ENCODE results near the gene CRTC3. TPM values are rescaled to one million over a fixed set of nuclear protein-coding genes. Genes with fewer than 3 reads are reported as not detected.
A peak's percentile ranks its signal among the peaks of the same experiment; 100 is the strongest.

CRTC3 gene
- total and polyA plus RNA-seq, 2 of the 4 experiments (the other 2 are of a cell fraction) = 4.7 to 14.8 TPM

GRCh38 chr15:90680371-90680935 lies 150.7 kb downstream of the CRTC3 start (continued):
- TF ChIP-seq CHD1 (IDR thresholded peaks at IDR 0.05; ENCODE audit: low read depth, low read length) = no peak

- DNase-seq (no peak), ATAC-seq (ENCODE audit: low read depth) (peak; percentile 28)
- in situ Hi-C loops (cut with MboI; ENCODE audit: low sequenced_read_pairs) (no loop called here), dilution Hi-C loops (cut with HindIII; ENCODE audit: low sequenced_read_pairs, unreplicated experiment) (no loop called here), intact Hi-C loops (cut with micrococcal nuclease) (no loop called here)
- peak overlapping the region; percentile 79 for H2AFZ ChIP-seq (replicated peaks; ENCODE audit: low read length, poor library complexity)
- H4K8ac ChIP-seq (ENCODE audit: low read depth in 2 of 2, low read length in 2 of 2) = peak overlapping the region; percentile 71 to 92
- peak overlapping the region; percentile 95 for H2AK9ac ChIP-seq (replicated peaks; ENCODE audit: low read depth, low read length, poor library complexity)
- peaks cover 5% of the 10 kb centered on the region for H4K20me1 ChIP-seq (ENCODE audit: insufficient read depth, low read length)
- TF ChIP-seq, protein P1, sequence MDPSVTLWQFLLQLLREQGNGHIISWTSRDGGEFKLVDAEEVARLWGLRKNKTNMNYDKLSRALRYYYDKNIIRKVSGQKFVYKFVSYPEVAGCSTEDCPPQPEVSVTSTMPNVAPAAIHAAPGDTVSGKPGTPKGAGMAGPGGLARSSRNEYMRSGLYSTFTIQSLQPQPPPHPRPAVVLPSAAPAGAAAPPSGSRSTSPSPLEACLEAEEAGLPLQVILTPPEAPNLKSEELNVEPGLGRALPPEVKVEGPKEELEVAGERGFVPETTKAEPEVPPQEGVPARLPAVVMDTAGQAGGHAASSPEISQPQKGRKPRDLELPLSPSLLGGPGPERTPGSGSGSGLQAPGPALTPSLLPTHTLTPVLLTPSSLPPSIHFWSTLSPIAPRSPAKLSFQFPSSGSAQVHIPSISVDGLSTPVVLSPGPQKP (IDR thresholded peaks at IDR 0.05; ENCODE audit: borderline replicate concordance, low read depth, low read length) = no peak
- no peak for TF ChIP-seq NFE2L2 (IDR thresholded peaks at IDR 0.05; ENCODE audit: low read depth, low read length)
- no peak for TF ChIP-seq CEBPB (IDR thresholded peaks at IDR 0.05; ENCODE audit: low read depth, low read length)
- TF ChIP-seq, protein P2, sequence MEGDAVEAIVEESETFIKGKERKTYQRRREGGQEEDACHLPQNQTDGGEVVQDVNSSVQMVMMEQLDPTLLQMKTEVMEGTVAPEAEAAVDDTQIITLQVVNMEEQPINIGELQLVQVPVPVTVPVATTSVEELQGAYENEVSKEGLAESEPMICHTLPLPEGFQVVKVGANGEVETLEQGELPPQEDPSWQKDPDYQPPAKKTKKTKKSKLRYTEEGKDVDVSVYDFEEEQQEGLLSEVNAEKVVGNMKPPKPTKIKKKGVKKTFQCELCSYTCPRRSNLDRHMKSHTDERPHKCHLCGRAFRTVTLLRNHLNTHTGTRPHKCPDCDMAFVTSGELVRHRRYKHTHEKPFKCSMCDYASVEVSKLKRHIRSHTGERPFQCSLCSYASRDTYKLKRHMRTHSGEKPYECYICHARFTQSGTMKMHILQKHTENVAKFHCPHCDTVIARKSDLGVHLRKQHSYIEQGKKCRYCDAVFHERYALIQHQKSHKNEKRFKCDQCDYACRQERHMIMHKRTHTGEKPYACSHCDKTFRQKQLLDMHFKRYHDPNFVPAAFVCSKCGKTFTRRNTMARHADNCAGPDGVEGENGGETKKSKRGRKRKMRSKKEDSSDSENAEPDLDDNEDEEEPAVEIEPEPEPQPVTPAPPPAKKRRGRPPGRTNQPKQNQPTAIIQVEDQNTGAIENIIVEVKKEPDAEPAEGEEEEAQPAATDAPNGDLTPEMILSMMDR (conservative IDR thresholded peaks at IDR 0.05; ENCODE audit: low read depth, low read length) = no peak
- TF ChIP-seq MAFK (IDR thresholded peaks at IDR 0.05; ENCODE audit: low read depth, low read length) = no peak
- no peak for TF ChIP-seq CHD1 (IDR thresholded peaks at IDR 0.05; ENCODE audit: low read depth, low read length)
- TF ChIP-seq RCOR1 (IDR thresholded peaks at IDR 0.05; ENCODE audit: insufficient replicate concordance, low read length) = no peak
- TF ChIP-seq MAZ (IDR thresholded peaks at IDR 0.05; ENCODE audit: borderline replicate concordance, low read depth, low read length) = no peak
- TF ChIP-seq RFX5 (IDR thresholded peaks at IDR 0.05; ENCODE audit: low read depth, low read length) = no peak
- no peak overlapping the region for H3K4me3 ChIP-seq (ENCODE audit: insufficient read depth, low read depth, low read length)
- peak overlapping the region; percentile 88 for H3K14ac ChIP-seq (replicated peaks; ENCODE audit: low read depth, low read length)
- H3K23ac ChIP-seq (ENCODE audit: low read depth, low read length) = peak overlapping the region; percentile 74
- H4K91ac ChIP-seq (ENCODE audit: insufficient read depth, low read depth, low read length) = peak overlapping the region; percentile 87
- ChIA-PET POLR2A (ENCODE audit: unreplicated experiment) (no interaction called here), CTCF (interaction anchor here (0.5 to 0.6 kb wide), 2 partner anchors 21 to 27 kb away, joined by 3 read pairs; no protein-coding TSS in a partner anchor)
- peak overlapping the region; percentile 94 for H2AK5ac ChIP-seq (ENCODE audit: low read depth, low read length)
- H3K36me3 ChIP-seq (ENCODE audit: control insufficient read depth, insufficient read depth, low read length) = no peaks in the 10 kb centered on the region
- H3K79me1 ChIP-seq (ENCODE audit: low read depth in 1 of 2, low read length in 2 of 2) = no peaks in the 10 kb centered on the region
- no peaks in the 10 kb centered on the region for H3K9me3 ChIP-seq (ENCODE audit: control insufficient read depth, insufficient read depth, low read length)
- 0 out of 2 replicates have a peak overlapping the region, but pooled peaks have one; percentile 1 for H3K9ac ChIP-seq (ENCODE audit: low read depth, low read length)
- H2BK15ac ChIP-seq (ENCODE audit: low read depth, low read length) = peak overlapping the region; percentile 90; the same call in 2 of the 3 replicates
- no CpG with 5 or more reads among the region's 1 CpG for whole genome bisulfite sequencing, 2 experiments (ENCODE audit: extremely low coverage in 2 of 2, insufficient read length in 1 of 2)
- H3K27ac ChIP-seq (ENCODE audit: insufficient read depth, low read length) = peak overlapping the region; percentile 67
- H2BK120ac ChIP-seq (ENCODE audit: low read depth, low read length) = peak overlapping the region; percentile 85
- peak overlapping the region; percentile 92 for H2BK20ac ChIP-seq (ENCODE audit: low read depth, low read length)
- H3K27me3 ChIP-seq (ENCODE audit: control insufficient read depth, insufficient read depth, low read length) = no peaks in the 10 kb centered on the region
- peaks cover 20% of the 10 kb centered on the region for H3K4me1 ChIP-seq (ENCODE audit: control insufficient read depth, insufficient read depth, low read length)
- H3K4ac ChIP-seq (ENCODE audit: low read depth, low read length) = peak overlapping the region; percentile 94
- peak overlapping the region; percentile 46 for H4K5ac ChIP-seq (ENCODE audit: low read depth, low read length)
- H3K4me2 ChIP-seq (ENCODE audit: low read depth, low read length) = no peak overlapping the region
- H3K9me1 ChIP-seq (ENCODE audit: insufficient read depth, low read length) = peaks cover 18% of the 10 kb centered on the region
- peak overlapping the region; percentile 64 for H3K18ac ChIP-seq (ENCODE audit: low read depth, low read length)
- peak overlapping the region; percentile 90 for H2BK5ac ChIP-seq (ENCODE audit: low read depth, low read length, poor library complexity, severe bottlenecking)
- peak overlapping the region; percentile 39; the same call in 1 of the 2 replicates for H3K56ac ChIP-seq (ENCODE audit: extremely low read depth, insufficient read depth, low read length)
- no TSS peak for BruUV-seq (replicated peaks)
These were observed 151.3 kb downstream of the CRTC3 start for GRCh38 chr15:90681056-90681455.
